WI38 (cell line): ENCODE results near the gene ARHGEF16.

Experiments used
- H3K4me3 ChIP-seq: 2 replicates; pipeline ENCODE4 v1.5.1; 2011; ENCODE audit warnings: low read depth, mild to moderate bottlenecking, control low read depth, low read length
- CTCF ChIP-seq: IDR thresholded peaks from 2 replicates; pipeline ENCODE4 v1.5.1; 2012; ENCODE audit warnings: low read depth, mild to moderate bottlenecking, control low read depth, low read length

Gene ARHGEF16

GRCh38 chr1:3443807-3444206 is 10.7 kb upstream of the ARHGEF16 start:
- no peak for TF ChIP-seq CTCF
- H3K4me3 ChIP-seq: no peak overlapping the region

GRCh38 chr1:3444298-3444697 is 10.2 kb upstream of the ARHGEF16 start:
- H3K4me3 ChIP-seq: no peak overlapping the region
- TF ChIP-seq CTCF: no peak

- H3K4me3 ChIP-seq: no peak overlapping the region
- no peak for TF ChIP-seq CTCF
Measured at GRCh38 chr1:3444736-3445135, 9.7 kb upstream of the ARHGEF16 start.

- no peak overlapping the region for H3K4me3 ChIP-seq
- TF ChIP-seq CTCF: no peak
Measured at GRCh38 chr1:3450202-3450863, 4.1 kb upstream of the ARHGEF16 start.

- H3K4me3 ChIP-seq: no peak overlapping the region
- no peak for TF ChIP-seq CTCF
Measured at GRCh38 chr1:3450983-3451382, 3.5 kb upstream of the ARHGEF16 start.

- no peak for TF ChIP-seq CTCF
- no peak overlapping the region for H3K4me3 ChIP-seq
Measured at GRCh38 chr1:3451994-3452865, 2.2 kb upstream of the ARHGEF16 start.

- no peak for TF ChIP-seq CTCF
- H3K4me3 ChIP-seq: no peak overlapping the region
Measured at GRCh38 chr1:3452866-3453175, 1.6 kb upstream of the ARHGEF16 start.
